HG03442 (cell line): ENCODE results near the gene EPHB2.

Experiments
- ATAC-seq: cut with Tn5 transposase; IDR thresholded peaks from one replicate; pipeline ENCODE4 v1.9.1; 2021; ENCODE audit warnings: mild to moderate bottlenecking, moderate library complexity; ENCODE audit not compliant: unreplicated experiment

Gene EPHB2

GRCh38 chr1:22749919-22750684 lies 39.5 kb downstream of the EPHB2 start:
- no peak for ATAC-seq

GRCh38 chr1:22750685-22751051 lies 40.0 kb downstream of the EPHB2 start:
- ATAC-seq, result no peak

- ATAC-seq, result no peak
Observed at GRCh38 chr1:22751124-22751531, 40.5 kb downstream of the EPHB2 start.

- ATAC-seq, result no peak
Observed at GRCh38 chr1:22752339-22752738, 41.7 kb downstream of the EPHB2 start.

- no peak for ATAC-seq
Observed at GRCh38 chr1:22753481-22753971, 42.9 kb downstream of the EPHB2 start.

- peak; percentile 41 for ATAC-seq
Observed at GRCh38 chr1:22754106-22754768, 43.6 kb downstream of the EPHB2 start.

- no peak for ATAC-seq
Observed at GRCh38 chr1:22754824-22755223, 44.2 kb downstream of the EPHB2 start.

- no peak for ATAC-seq
Observed at GRCh38 chr1:22755641-22756040, 45.0 kb downstream of the EPHB2 start.

GRCh38 chr1:22756125-22756735 lies 45.6 kb downstream of the EPHB2 start:
- no peak for ATAC-seq

GRCh38 chr1:22760455-22760854 lies 49.8 kb downstream of the EPHB2 start:
- ATAC-seq, result no peak

- no peak for ATAC-seq
Observed at GRCh38 chr1:22761101-22761500, 50.5 kb downstream of the EPHB2 start.

- ATAC-seq, result no peak
Observed at GRCh38 chr1:22761821-22762220, 51.2 kb downstream of the EPHB2 start.

GRCh38 chr1:22763487-22764200 lies 53.0 kb downstream of the EPHB2 start:
- no peak for ATAC-seq

- no peak for ATAC-seq
Observed at GRCh38 chr1:22767852-22768251, 57.2 kb downstream of the EPHB2 start.

- ATAC-seq, result no peak
Observed at GRCh38 chr1:22769932-22770331, 59.3 kb downstream of the EPHB2 start.

- ATAC-seq, result no peak
Observed at GRCh38 chr1:22772014-22772413, 61.4 kb downstream of the EPHB2 start.

- no peak for ATAC-seq
Observed at GRCh38 chr1:22773981-22774832, 63.6 kb downstream of the EPHB2 start.

- ATAC-seq, result no peak
Observed at GRCh38 chr1:22774833-22775182, 64.2 kb downstream of the EPHB2 start.

GRCh38 chr1:22775478-22775877 lies 64.8 kb downstream of the EPHB2 start:
- no peak for ATAC-seq

- no peak for ATAC-seq
Observed at GRCh38 chr1:22776035-22776613, 65.5 kb downstream of the EPHB2 start.
